HCT116 (cell line): ENCODE results near the gene LSS. TPM values are rescaled to one million over a fixed set of nuclear protein-coding genes. Genes with fewer than 3 reads are reported as not detected.

Experiments
- ATAC-seq: fragments of 200-7000 bp; cut with Tn5 transposase; 2 replicates; pipeline ENCODE4 v1.9.1; 2020; ENCODE audit warnings: mild to moderate bottlenecking, moderate library complexity
- BruUV-seq: library from RNA; stranded (reverse); fragments of 400-500 nt; replicated peaks from 2 replicates; lab custom pipeline; 2021; lab: Mats Ljungman, UMichigan
- CTCF ChIA-PET: fragments of 300-600 bp; sonication (Branson Sonifier 250); formaldehyde crosslinking; loops from one replicate; lab custom pipeline; 2021; ENCODE audit warnings: antibody characterized with exemption; lab: Charles Lee
- POLR2A ChIA-PET: fragments of 300-600, 350-600 bp; sonication (Branson Sonifier 250); formaldehyde crosslinking; loops from one replicate; lab custom pipeline; 2021; ENCODE audit warnings: antibody characterized with exemption; lab: Charles Lee
- RAD21 ChIA-PET, 2 experiments: fragments of 300-600 bp; sonication (Branson Sonifier 250); formaldehyde crosslinking; loops; one replicate each; lab custom pipeline; 2023; ENCODE audit warnings: low total read pairs in 2 of 2; ENCODE audit not compliant: uncharacterized antibody in 2 of 2, unreplicated experiment in 2 of 2, low non-redundant PET in 1 of 2; lab: Charles Lee
- DNase-seq: peaks from one replicate; pipeline ENCODE4 v3.0.0-alpha.2; 2010; ENCODE audit warnings: low read depth, low spot score
- H2AFZ ChIP-seq: fragments of 200-600 bp; shearing (Covaris generic), sonication (generic); 2 replicates; pipeline ENCODE4 v1.6.1; 2017; ENCODE audit warnings: low read depth, mixed run types, mixed read lengths, antibody characterized with exemption, low read length; ENCODE audit not compliant: poor library complexity, severe bottlenecking
- H3K27ac ChIP-seq: 2 replicates; pipeline ENCODE4 v1.5.1; 2012; ENCODE audit warnings: low read depth, low read length
- H3K27me3 ChIP-seq: fragments of 200-600 bp; sonication (generic); 2 replicates; pipeline ENCODE4 v1.6.1; 2016; ENCODE audit warnings: mixed run types, low read length, mixed read lengths; ENCODE audit not compliant: insufficient read depth
- H3K36me3 ChIP-seq, 2 experiments: fragments of 200-500 bp in 1 of 2; fragments of 200-600 bp in 1 of 2; sonication (Bioruptor generic) in 1 of 2; sonication (generic) in 1 of 2; 2 replicates each; pipeline versions ENCODE4 v1.5.1 to v1.6.1; 2014 to 2016; ENCODE audit warnings: low read length in 2 of 2, inconsistent platforms in 1 of 2, mixed read lengths in 1 of 2, mixed run types in 1 of 2; ENCODE audit not compliant: insufficient read depth in 2 of 2, control insufficient read depth in 1 of 2
- H3K4me1 ChIP-seq, 2 experiments: fragments of 200-600 bp in 1 of 2; sonication (generic) in 1 of 2; 2 replicates each; pipeline versions ENCODE4 v1.5.1 to v1.6.1; 2012 to 2017; ENCODE audit warnings: low read length in 2 of 2, inconsistent platforms in 1 of 2, mild to moderate bottlenecking in 1 of 2, mixed read lengths in 1 of 2, mixed run types in 1 of 2, moderate library complexity in 1 of 2; ENCODE audit not compliant: insufficient read depth in 2 of 2, control insufficient read depth in 1 of 2
- H3K4me2 ChIP-seq: fragments of 200-600 bp; sonication (generic); 2 replicates; pipeline ENCODE4 v1.6.1; 2017; ENCODE audit warnings: mixed run types, low read length, mixed read lengths
- H3K4me3 ChIP-seq, 2 experiments: fragments of 200-600 bp in 1 of 2; sonication (generic) in 1 of 2; replicated peaks in 1 of 2; 2 replicates each; pipeline ENCODE4 v1.5.1; 2011 to 2016; ENCODE audit warnings: low read length in 2 of 2, control low read depth in 1 of 2, low read depth in 1 of 2, mild to moderate bottlenecking in 1 of 2, mixed read lengths in 1 of 2, mixed run types in 1 of 2
- H3K79me2 ChIP-seq: fragments of 200-600 bp; sonication (generic); 2 replicates; pipeline ENCODE4 v1.6.1; 2017; ENCODE audit warnings: mild to moderate bottlenecking, mixed run types, low read length, moderate library complexity, mixed read lengths; ENCODE audit not compliant: insufficient read depth
- H3K9ac ChIP-seq: fragments of 200-600 bp; sonication (generic); 2 replicates; pipeline ENCODE4 v1.6.1; 2016; ENCODE audit warnings: low read length, mixed read lengths
- H3K9me2 ChIP-seq: fragments of 200-600 bp; sonication (generic), shearing (Covaris generic); 2 replicates; pipeline ENCODE4 v1.6.1; 2017; ENCODE audit warnings: mixed run types, mild to moderate bottlenecking, moderate library complexity; ENCODE audit not compliant: insufficient read depth
- H3K9me3 ChIP-seq, 2 experiments: fragments of 200-500 bp in 1 of 2; fragments of 200-600 bp in 1 of 2; sonication (Bioruptor generic) in 1 of 2; sonication (generic) in 1 of 2; 2 replicates each; pipeline ENCODE4 v1.6.1; 2014 to 2017; ENCODE audit warnings: low read length in 2 of 2, mixed read lengths in 2 of 2, inconsistent platforms in 1 of 2, low read depth in 1 of 2, mild to moderate bottlenecking in 1 of 2, mixed run types in 1 of 2, moderate library complexity in 1 of 2; ENCODE audit not compliant: control insufficient read depth in 1 of 2, insufficient read depth in 1 of 2
- H4K20me1 ChIP-seq: fragments of 200-600 bp; sonication (generic), shearing (Covaris generic); 2 replicates; pipeline ENCODE4 v1.6.1; 2017; ENCODE audit warnings: mixed run types, mild to moderate bottlenecking, moderate library complexity; ENCODE audit not compliant: insufficient read depth
- CBX3 ChIP-seq: IDR thresholded peaks from 2 replicates; pipeline ENCODE4 v1.6.1; 2012; ENCODE audit warnings: low read depth
- EGR1 ChIP-seq: IDR thresholded peaks from 2 replicates; pipeline ENCODE4 v1.6.1; 2012; ENCODE audit warnings: low read depth
- EZH2 ChIP-seq: fragments of 200-600 bp; sonication (generic); IDR thresholded peaks from 2 replicates; pipeline ENCODE4 v1.6.1; 2017; ENCODE audit warnings: antibody characterized with exemption, mixed run types
- FOSL1 ChIP-seq: IDR thresholded peaks from 2 replicates; pipeline ENCODE4 v1.6.1; 2012; ENCODE audit warnings: low read depth
- POLR2A ChIP-seq: IDR thresholded peaks from 2 replicates; pipeline ENCODE4 v1.7.0; 2011; ENCODE audit warnings: borderline replicate concordance; ENCODE audit not compliant: insufficient read depth, insufficient read length; ENCODE audit errors: extremely low read depth
- POLR2AphosphoS5 ChIP-seq: IDR thresholded peaks from 2 replicates; pipeline ENCODE4 v1.6.1; 2011; ENCODE audit warnings: mild to moderate bottlenecking, low read depth, low read length, moderate library complexity
- RAD21 ChIP-seq: IDR thresholded peaks from 2 replicates; pipeline ENCODE4 v1.6.1; 2012; ENCODE audit warnings: low read depth, mild to moderate bottlenecking
- SIN3A ChIP-seq: IDR thresholded peaks from 2 replicates; pipeline ENCODE4 v1.6.1; 2012; ENCODE audit warnings: low read depth
- TCF7L2 ChIP-seq: IDR thresholded peaks from 2 replicates; pipeline ENCODE4 v1.7.0; 2011; ENCODE audit warnings: borderline replicate concordance, inconsistent platforms; ENCODE audit not compliant: insufficient read depth, insufficient read length; ENCODE audit errors: extremely low read depth
- ZNF274 ChIP-seq: fragments of 200-500 bp; sonication (Bioruptor generic); IDR thresholded peaks from 2 replicates; pipeline ENCODE4 v1.6.1; 2014; ENCODE audit warnings: mild to moderate bottlenecking, low read depth, low read length, inconsistent platforms
- intact Hi-C: fragments of 100-400 bp; cut with micrococcal nuclease; formaldehyde crosslinking; loops from 2 replicates; pipeline ENCODE4 v1.10.0; 2022
- total RNA-seq: library from RNA; stranded (reverse); gene quantifications from one replicate; pipeline ENCODE4 v1.2.1, GENCODE V29; 2021; ENCODE audit not compliant: unreplicated experiment
- TF ChIP-seq, protein P1 (sequence below), 3 experiments: fragments of 200-600 bp in 1 of 3; sonication (generic) in 1 of 3; IDR thresholded peaks in 2 of 3; conservative IDR thresholded peaks in 1 of 3; 2 replicates each; pipeline ENCODE4 v1.5.1; 2012 to 2017; ENCODE audit warnings: low read depth in 2 of 3, low read length in 2 of 3, antibody characterized with exemption in 1 of 3, borderline replicate concordance in 1 of 3, control low read depth in 1 of 3, mild to moderate bottlenecking in 1 of 3, mixed read lengths in 1 of 3, mixed run types in 1 of 3, moderate library complexity in 1 of 3; ENCODE audit not compliant: insufficient read depth in 1 of 3
- TF ChIP-seq, protein P2 (sequence below): IDR thresholded peaks from 2 replicates; pipeline ENCODE4 v1.6.1; 2012; ENCODE audit warnings: low read depth

Gene LSS
- total RNA-seq, 1 experiment from 2014 or later, result 44.7 TPM

DNA sequence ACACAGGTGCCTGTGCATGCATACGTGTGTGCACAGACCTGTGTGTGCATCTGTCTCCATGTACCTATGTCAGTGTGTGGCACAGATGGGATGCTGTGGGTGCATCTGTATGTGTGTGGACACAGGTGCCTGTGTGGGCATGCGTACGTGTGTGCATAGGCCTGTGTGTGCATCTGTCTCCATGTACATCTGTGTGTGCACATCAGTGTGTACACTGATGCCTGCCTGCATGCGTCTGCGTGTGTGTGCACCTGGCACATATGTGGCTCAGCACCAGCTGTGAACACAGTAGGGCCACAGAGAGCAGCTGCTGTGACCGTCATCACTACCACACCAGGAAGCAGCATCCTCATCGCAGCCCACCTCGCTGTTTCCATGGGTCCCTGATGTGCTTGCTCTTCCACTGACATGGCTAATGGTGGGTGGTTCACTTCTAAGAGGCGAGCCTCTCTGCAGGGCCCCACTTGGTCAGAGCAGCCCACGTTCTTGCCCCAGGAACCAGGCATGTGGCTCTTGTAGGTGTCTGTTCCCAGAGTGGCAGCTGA is 34.7 kb downstream of the LSS start:
- Histone ChIP-seq H4K20me1 (no peaks in the 10 kb centered on the region), H3K36me3 (peaks cover 0 to 4% of the 10 kb centered on the region in 2 experiments; a peak in 1 of 4 replicates), H3K4me3 (no peak overlapping the region), H3K27ac (no peak overlapping the region), H3K9ac (no peak overlapping the region), H3K79me2 (no peaks in the 10 kb centered on the region), H3K9me2 (no peaks in the 10 kb centered on the region), H3K9me3 (no peaks in the 10 kb centered on the region), H3K4me2 (no peak overlapping the region), H3K27me3 (no peaks in the 10 kb centered on the region), H3K4me1 (peaks cover 3 to 7% of the 10 kb centered on the region in 2 experiments), H2AFZ (no peak overlapping the region)
- ChIA-PET RAD21 (no interaction called here), POLR2A (no interaction called here), CTCF (no interaction called here)
- ATAC-seq, result no peak
- DNase-seq, result no peak
- BruUV-seq, result no TSS peak
- intact Hi-C loops, result no loop called here
- TF ChIP-seq, protein P1, sequence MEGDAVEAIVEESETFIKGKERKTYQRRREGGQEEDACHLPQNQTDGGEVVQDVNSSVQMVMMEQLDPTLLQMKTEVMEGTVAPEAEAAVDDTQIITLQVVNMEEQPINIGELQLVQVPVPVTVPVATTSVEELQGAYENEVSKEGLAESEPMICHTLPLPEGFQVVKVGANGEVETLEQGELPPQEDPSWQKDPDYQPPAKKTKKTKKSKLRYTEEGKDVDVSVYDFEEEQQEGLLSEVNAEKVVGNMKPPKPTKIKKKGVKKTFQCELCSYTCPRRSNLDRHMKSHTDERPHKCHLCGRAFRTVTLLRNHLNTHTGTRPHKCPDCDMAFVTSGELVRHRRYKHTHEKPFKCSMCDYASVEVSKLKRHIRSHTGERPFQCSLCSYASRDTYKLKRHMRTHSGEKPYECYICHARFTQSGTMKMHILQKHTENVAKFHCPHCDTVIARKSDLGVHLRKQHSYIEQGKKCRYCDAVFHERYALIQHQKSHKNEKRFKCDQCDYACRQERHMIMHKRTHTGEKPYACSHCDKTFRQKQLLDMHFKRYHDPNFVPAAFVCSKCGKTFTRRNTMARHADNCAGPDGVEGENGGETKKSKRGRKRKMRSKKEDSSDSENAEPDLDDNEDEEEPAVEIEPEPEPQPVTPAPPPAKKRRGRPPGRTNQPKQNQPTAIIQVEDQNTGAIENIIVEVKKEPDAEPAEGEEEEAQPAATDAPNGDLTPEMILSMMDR (IDR thresholded peaks at IDR 0.05 in 2 of 3, conservative IDR thresholded peaks at IDR 0.05 in 1 of 3; ENCODE audit: borderline replicate concordance in 1 of 3, insufficient read depth in 1 of 3, low read depth in 2 of 3, low read length in 2 of 3), result no peak
- TF ChIP-seq TCF7L2, result no peak
- no peak for TF ChIP-seq ZNF274
- no peak for TF ChIP-seq POLR2AphosphoS5
- TF ChIP-seq EZH2, result no peak
- no peak for TF ChIP-seq POLR2A
- TF ChIP-seq FOSL1, result no peak
- TF ChIP-seq, protein P2, sequence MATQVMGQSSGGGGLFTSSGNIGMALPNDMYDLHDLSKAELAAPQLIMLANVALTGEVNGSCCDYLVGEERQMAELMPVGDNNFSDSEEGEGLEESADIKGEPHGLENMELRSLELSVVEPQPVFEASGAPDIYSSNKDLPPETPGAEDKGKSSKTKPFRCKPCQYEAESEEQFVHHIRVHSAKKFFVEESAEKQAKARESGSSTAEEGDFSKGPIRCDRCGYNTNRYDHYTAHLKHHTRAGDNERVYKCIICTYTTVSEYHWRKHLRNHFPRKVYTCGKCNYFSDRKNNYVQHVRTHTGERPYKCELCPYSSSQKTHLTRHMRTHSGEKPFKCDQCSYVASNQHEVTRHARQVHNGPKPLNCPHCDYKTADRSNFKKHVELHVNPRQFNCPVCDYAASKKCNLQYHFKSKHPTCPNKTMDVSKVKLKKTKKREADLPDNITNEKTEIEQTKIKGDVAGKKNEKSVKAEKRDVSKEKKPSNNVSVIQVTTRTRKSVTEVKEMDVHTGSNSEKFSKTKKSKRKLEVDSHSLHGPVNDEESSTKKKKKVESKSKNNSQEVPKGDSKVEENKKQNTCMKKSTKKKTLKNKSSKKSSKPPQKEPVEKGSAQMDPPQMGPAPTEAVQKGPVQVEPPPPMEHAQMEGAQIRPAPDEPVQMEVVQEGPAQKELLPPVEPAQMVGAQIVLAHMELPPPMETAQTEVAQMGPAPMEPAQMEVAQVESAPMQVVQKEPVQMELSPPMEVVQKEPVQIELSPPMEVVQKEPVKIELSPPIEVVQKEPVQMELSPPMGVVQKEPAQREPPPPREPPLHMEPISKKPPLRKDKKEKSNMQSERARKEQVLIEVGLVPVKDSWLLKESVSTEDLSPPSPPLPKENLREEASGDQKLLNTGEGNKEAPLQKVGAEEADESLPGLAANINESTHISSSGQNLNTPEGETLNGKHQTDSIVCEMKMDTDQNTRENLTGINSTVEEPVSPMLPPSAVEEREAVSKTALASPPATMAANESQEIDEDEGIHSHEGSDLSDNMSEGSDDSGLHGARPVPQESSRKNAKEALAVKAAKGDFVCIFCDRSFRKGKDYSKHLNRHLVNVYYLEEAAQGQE, result no peak
- TF ChIP-seq SIN3A, result no peak
- no peak for TF ChIP-seq RAD21
- TF ChIP-seq CBX3, result no peak
- no peak for TF ChIP-seq EGR1
